ENCODE results near the gene RPL13A.

GRCh38 chr19:49528211-49528771 is 40.9 kb downstream of the RPL13A start:
- TF ChIP-seq POLR2AphosphoS5 (IDR thresholded peaks at IDR 0.05) (no peak), POLR2A (IDR thresholded peaks at IDR 0.05) (no peak), CTCF (IDR thresholded peaks at IDR 0.05) (no peak)

Data from prostate gland (tissue), 2 donors.